Epidermal melanocyte (primary cell): ENCODE data around the gene TMEM123.

ENCODE experiments used
- DNase-seq: peaks from one replicate; pipeline ENCODE4 v3.0.0; 2011; ENCODE audit warnings: low spot score; ENCODE audit not compliant: insufficient read length

The TMEM123 gene

DNA sequence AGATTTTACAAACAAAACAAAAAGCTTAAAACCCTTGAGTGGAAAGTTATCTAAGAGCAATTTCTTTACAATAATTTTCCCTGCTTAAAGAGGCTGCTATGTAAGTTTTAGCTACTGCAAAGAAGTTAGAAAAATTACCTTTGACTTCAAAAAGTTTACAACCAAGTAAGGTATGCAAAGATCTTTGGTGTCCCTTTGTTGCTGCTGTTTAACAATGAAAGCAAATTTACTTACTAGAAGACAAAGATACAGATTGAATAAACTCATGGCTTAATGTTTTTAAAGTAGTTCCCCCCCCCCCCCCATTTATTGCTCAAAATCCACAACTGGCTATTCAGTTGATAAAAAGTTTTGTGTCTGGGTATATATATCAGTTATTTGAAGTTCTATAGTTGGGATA, 26.0 kb downstream of the TMEM123 start:
- DNase-seq: no peak

DNA sequence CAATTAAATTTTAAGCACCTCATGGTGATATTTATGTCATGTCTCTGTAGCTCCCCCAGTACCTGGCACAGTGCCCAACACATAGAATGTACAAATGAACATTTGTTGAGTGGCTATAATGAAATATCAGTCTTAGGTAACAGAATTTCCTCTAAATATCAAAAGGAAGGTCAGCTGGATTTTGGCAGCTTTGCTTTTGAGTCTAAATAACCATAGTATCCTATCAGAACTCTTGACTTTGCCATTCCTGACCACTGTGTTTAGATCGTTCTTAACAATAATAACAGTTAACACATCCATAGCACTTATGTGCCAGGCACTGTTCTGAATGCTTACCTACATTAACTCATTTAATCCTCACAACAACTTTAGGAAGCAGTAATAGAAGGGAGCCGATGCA, 26.6 kb downstream of the TMEM123 start:
- DNase-seq: no peak

DNA sequence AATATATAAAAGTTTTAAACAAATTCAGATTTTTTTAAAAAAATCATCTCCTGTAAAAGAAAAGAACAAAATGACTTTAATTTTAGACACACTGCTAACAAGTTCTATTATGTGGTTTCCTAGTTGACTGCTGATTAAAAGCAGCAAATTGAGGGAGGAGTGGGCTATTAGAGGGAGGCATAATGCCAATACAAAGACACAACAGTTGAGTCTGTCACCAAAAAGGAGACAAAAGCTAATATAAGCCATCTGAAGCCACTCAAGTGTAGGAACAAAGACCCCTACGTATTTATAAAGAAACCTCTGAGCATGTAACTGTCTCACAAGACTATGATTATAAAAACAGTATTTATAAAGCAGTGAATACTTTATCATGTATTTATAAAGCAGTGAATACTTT, 28.6 kb downstream of the TMEM123 start:
- no peak for DNase-seq

DNA sequence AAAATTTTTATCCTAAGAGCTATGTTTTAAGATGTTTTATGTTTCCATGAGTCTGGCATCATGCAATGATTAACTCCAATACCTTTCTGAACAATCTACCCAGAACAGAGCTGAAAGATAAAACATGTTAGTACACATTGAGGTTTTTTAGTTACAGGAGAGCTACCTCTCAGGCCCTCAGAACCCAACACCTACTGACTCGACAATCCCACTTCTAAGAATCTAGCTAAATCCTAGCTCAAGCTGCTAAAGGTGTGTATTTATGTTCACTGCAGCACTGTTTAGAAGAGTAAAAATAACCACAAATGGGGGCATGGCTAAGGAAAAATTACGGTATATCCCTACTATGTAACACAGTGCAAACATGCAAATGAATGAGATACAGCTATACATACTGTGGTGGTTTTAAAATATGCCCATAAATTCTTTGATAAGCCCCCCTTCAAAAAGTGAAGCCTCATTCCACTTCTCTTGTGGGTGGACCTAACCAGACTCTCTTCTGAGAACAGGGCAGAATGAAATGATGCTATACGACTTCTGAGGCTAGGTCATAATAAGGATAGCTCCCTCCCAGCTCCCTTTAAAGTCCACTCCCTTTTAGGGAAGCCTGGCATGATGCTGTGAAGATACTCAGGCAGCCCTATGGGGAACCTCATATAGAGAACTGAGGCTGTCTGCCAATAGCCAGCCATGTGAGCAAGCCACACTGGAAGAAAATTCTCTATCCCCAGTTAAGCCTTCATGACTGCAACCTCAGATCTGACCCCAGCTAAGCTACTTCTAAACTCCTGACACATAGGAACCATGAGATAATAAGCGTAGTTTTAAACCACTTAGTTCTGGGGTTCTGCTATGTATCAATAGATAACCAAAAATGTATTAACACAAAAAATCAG, 29.5 kb downstream of the TMEM123 start:
- no peak for DNase-seq

DNA sequence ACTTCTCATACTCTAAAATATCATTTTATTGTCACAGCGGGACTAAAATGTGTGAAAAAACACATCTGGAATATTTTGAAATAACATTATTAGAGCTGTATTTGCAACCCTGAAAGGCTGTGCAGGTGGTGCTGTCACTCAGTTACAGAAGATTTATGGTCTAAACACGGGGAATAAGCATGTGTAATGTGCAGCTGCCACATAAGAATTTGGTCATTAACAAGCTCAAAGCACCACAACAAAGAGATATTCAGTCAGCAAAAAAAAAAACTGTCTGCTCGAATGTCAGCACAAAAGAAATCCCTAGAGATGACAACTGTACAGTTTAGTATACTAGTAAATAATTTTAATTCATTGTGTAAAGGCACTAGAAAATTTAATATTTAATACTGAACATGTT, 31.3 kb downstream of the TMEM123 start:
- no peak for DNase-seq

DNA sequence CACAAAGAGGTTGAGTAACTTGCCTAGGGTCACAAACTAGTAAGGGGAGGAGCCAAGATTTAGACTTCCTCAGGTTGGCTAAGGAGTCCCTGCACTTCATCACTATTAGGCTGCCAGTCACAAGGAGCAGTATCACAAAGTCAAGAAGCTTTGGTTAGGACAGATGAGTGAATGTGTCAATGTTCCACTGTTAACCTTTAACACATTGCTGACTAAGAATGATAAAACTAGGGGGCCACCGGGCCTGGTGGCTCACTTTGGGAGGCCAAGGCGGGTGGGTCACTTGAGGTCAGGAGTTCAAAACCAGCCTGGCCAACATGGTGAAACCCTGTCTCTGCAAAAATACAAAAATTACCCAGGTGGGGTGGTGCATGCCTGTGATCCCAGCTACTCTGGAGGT, 32.0 kb downstream of the TMEM123 start:
- no peak for DNase-seq

DNA sequence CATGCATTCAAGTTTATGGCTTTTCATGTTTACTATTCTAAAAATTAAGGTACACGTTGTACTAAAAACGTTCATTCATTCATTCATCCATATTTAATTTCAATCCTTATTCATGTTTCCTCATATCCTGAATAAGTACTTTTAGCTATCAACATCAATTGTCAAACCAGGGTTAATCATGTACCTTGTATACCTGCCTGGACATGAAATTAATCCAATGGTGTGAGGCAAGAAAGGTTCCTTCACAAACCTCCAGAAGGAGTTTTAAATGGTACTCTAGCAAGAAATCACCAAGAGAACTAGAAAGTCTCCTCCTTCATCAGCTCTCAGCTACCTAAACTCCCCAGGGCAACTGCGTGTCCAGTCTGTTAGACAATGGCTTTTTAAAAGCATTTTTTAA, 33.4 kb downstream of the TMEM123 start:
- DNase-seq: no peak

DNA sequence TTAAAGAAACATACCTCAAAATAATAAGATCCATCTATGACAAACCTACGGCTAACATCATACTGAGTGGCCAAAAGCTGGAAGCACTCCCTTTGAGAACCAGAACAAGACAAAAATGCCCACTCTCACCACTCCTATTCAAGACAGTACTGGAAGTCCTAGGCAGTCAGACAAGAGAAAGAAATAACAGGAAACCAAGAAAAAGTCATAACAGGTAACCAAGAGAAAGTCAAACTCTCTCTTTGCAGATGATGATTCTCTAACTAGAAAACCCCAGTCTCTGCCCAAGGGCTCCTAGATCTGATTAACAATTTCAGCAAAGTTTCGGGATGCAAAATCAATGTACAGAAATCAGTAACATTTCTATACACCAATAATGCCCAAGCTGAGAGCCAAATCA, 35.6 kb downstream of the TMEM123 start:
- no peak for DNase-seq

DNA sequence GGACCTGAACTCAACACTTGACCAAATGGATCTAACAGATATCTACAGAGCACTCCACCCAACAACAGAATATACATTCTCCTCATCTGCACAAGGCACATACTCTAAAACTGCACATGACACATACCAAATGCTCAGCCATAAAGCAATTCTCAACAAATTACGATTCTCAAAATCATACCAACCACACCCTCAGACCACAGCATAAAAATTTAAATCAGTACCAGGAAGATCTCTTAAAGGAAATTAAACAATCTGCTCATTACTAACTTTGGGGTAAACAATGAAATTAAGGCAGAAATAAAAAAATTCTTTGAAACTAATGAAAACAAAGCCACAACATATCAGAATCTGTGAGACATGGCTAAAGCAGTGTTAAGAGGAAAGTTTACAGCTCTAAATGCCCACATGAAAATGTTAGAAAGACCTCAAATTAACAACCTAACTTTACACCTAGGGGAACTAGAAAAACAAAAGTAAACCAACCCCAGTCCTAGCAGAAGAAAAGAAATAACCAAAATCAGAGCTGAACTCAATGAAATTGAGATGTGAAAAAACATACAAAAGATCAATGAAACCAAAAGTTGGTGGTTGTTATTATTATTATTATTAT, 37.2 kb downstream of the TMEM123 start:
- DNase-seq: no peak

DNA sequence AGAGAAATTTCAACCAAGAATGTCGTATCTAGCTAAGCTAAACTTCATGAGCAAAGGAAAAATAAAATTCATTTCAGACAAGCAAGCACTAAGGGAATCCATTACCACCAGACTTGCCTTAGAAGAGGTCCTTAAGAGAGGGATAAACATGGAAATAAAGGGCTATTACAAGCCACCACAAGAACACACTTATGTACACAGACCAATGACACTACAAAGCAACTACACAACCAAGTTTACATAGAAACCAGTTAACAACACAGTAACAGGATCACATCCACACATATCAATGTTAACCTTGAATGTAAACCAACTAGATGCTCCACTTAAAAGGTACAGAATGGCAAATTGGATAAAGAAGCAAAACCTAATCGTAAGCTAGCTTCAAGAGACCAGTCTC, 38.0 kb downstream of the TMEM123 start:
- no peak for DNase-seq

DNA sequence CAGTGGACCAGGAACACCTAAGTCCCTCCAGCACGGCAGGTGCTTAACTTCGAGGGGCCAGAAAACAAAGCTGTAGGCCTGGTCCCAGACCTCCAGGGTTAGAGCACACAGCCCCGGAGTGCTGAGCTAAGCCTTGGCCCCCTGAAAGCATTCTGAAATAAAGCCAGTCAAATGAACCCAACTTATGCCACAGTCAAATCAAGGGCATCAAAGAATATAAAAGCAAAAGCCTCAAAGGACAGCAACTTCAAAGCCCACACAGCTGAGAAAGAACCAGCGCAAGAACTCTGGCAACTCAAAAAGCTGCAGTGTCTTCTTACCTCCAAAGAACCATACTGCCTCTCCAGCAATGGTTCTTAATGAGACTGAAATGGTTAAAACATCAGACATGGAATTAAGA, 39.1 kb downstream of the TMEM123 start:
- no peak for DNase-seq

DNA sequence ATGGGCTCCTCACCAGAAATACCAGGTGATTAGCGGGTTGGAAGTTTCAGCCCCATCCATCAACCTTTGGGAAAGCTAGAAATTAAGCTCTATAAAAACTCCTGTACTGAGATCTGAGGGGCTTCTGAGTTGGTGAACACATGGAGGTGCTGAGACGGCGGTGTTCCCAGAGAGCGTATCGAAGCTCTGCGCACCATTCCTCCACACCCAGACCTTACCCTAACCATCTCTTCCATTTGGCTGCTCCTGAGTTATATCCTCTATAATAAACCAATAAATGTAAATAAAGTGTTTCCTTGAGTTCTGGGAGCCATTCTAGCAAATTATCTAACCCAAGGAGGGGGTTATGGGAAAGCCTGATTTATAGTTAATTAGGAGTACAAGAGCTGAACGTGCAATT, 41.4 kb downstream of the TMEM123 start:
- DNase-seq: no peak

DNA sequence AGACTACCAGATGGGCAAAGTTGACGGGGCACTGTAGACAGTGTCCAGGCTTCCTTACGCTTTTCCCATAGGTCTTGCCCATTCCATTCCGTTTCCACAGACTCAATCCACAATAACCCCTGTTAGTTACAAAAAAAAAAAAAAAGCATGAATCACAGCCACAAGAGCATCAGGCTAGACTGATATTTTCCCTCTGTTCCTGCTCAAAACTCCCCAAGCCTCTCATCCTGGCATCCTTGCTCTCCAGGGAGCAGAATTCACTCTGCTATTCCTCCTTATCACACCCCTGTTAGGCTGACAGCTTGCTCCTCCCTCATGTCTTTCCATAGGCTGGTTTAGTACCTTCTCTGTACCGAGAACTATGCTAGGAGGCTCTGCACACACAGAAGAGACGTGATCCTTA, 42.2 kb downstream of the TMEM123 start:
- no peak for DNase-seq

DNA sequence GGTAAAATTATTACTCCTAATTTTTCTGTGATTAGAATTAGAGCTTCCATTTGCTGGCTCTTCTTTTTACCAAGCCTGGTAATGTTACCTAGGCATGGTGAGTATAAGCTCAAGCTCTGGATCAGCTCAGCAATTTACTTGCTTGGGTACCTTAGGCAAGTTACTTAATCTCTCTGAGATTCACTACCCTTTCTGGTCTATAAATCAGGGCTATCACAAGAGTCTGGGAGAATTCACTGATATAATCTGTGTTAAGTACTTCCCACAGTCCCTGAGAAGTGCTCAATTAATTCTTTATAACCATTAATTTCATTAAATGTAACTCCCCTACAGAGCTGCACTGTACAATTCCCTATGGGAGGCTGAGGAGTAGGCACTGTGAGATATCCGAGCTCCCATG, 44.2 kb downstream of the TMEM123 start:
- DNase-seq: no peak

DNA sequence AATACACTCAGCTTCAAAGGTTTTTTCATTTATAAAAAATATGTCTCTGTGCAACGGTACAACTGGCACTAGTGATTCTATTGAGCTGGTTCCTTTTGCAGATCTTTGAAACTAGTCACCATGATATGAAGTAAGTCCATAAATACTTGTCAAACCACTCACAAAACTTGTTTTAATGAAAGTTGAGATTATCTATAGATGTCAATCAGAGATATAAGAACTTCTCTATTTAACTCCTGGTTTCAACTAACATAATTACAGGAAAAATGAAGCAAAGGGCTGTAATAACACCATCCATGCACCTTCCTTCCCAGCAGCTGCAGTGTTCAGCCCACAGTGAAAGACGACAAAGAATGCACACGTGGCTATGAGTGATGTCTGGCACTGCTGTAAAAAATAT, 44.7 kb downstream of the TMEM123 start:
- no peak for DNase-seq

DNA sequence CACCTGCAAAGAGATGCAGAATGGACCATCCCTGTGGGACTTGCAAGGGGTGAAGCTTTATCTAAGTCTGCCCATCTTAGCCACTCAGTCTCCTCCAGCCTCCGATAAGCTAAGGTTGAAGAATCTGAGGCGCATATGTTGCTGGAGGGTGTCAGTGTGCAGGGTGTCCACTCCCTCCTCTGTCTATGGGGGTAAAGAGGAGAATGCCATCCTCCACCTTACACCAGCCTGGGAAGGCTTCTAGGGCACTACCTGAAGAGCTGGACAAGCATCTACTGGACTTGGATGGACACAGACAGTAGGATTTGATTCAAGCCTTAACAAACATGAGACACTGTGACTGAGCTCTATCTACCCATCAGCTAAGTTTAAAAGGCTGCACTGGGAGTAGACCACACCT, 46.5 kb downstream of the TMEM123 start:
- no peak for DNase-seq

DNA sequence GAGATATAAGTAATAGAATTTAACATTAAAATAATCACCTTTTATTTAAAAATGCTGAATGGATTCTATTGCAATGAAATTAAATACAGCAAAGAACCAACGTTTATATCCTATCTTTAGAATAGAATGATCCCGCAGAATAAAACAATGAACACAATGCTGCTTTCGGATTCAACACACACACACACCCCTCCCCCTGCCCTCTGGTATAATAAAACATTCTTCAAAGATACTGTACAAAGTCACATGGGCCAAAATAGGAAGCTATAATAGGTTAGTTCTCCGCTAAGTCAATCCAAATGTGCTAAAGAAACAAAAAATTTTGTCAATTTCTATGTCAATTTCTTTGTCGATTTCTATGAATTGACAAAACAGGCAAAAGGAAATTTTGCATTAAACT, 47.1 kb downstream of the TMEM123 start:
- no peak for DNase-seq

DNA sequence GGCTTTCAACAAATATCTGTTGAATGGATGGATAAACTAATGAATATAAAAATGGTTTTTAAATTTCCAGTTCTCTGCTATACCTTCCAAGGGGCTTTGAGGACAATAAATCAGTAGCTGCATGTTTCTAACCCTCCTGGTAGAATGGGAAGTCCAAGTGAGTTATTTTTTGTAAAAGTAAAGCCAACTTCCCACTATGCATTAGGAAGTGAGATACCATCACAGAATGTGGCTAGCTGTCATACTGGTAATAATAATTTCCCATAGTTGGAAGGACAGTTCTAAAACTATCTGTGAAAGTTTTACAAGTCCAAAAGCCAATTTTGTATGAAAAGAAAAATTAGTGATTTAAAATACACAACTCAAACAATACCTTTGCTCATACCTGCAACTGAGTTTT, 50.0 kb downstream of the TMEM123 start:
- no peak for DNase-seq

DNA sequence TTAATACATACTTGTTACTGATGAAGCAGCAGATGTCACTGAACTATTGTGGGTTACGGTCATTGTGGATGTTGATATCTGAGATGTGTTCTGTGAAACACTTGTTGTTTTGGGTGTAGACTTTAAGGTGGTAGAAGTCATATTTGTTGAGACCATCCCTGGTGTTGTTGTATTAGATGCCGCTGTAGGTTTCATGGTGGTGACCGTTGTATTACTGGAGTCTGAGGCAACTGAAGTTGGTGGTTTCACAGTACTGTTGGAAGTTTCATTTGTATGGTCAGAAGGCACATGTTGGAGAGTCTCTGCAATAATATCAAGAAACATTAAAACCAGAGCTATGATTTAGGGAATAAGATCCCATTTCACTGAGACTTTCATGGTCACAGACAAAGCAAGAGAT, 50.7 kb downstream of the TMEM123 start:
- no peak for DNase-seq

DNA sequence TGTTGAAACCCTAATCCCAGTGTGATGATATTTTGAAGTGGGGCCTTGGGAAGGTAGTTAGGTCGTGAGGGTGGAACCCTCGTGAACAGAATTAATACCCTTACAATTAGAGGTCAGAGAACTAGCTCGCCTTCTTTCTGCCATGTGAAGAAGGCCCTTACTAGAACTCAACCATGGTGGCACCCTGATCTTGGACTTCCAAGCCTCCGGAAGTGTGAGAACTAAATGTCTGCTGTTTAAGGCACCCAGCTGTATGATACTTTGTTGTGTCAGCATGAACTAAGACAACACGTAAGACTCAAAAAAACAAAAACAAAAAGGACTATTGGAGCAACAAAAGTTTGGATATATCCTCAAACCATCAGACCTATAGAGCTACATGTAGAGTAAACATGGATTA, 52.0 kb downstream of the TMEM123 start:
- DNase-seq: no peak

DNA sequence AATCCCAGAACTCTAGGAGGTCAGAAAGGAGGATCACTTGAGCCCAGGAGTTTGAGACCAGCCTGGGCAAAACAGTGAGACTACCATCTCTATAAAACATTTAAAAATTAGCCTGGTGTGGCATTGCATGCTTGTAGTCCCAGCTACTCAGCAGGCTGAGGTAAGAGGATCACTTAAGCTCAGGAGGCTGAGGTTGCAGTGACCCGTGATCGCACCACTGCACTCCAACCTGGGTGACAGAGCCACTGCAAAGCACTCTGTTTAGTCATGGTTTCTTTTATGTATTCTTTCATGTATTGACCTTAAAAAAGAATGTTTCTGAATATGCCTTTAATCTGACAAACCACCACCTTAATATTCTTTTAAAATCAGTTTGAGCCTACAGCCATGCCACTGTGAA, 53.4 kb downstream of the TMEM123 start:
- no peak for DNase-seq

DNA sequence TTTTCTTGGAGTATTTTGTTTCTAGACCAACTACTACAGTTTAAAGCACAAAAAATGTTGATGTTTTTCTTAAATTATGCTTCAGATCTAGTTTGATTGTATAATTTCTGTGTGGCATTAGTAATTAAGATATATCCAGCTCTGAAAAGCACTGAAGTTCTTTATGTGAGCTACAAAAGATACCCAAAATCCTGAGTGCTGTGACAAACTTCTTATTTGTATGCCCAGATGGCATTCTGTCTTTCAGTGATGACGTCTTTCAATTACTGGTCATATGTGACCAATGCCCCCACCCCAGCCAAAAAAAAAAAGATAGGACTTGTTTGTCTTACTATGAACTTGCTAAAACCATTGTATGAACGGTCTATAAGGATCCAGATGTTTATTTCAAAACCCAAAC, 54.3 kb downstream of the TMEM123 start:
- no peak for DNase-seq
